MM.1S (cell line): ENCODE data around the gene CAMKK2.

Source experiments
- DNase-seq: peaks from one replicate; pipeline ENCODE4 v3.0.0-alpha.2; 2015
- H2AFZ ChIP-seq: fragments of 300-600 bp; sonication (generic); 2 replicates; pipeline ENCODE4 v1.6.0; 2016; ENCODE audit warnings: antibody characterized with exemption, low read length
- H3F3A ChIP-seq: fragments of 300-600 bp; sonication (generic); 2 replicates; pipeline ENCODE4 v1.6.1; 2016; ENCODE audit warnings: mild to moderate bottlenecking, antibody characterized with exemption, low read length, moderate library complexity, mixed read lengths; ENCODE audit not compliant: insufficient read depth
- H3K27ac ChIP-seq: fragments of 300-600 bp; sonication (generic); 2 replicates; pipeline ENCODE4 v1.5.1; 2016; ENCODE audit warnings: mild to moderate bottlenecking, low read length
- H3K27me3 ChIP-seq: fragments of 300-600 bp; sonication (generic); replicated peaks from 2 replicates; pipeline ENCODE4 v1.6.0; 2016; ENCODE audit warnings: low read length; ENCODE audit not compliant: insufficient read depth
- H3K36me3 ChIP-seq: fragments of 300-600 bp; sonication (generic); replicated peaks from 2 replicates; pipeline ENCODE4 v1.6.1; 2016; ENCODE audit warnings: mild to moderate bottlenecking, low read length, mixed read lengths; ENCODE audit not compliant: insufficient read depth
- H3K4me1 ChIP-seq: fragments of 300-600 bp; sonication (generic); 2 replicates; pipeline ENCODE4 v1.6.1; 2016; ENCODE audit warnings: low read length, mixed read lengths
- H3K4me2 ChIP-seq: fragments of 300-600 bp; sonication (generic); 2 replicates; pipeline ENCODE4 v1.6.0; 2016; ENCODE audit warnings: low read depth, low read length
- H3K4me3 ChIP-seq: fragments of 300-600 bp; sonication (generic); 2 replicates; pipeline ENCODE4 v1.5.1; 2016; ENCODE audit warnings: low read length, mixed read lengths
- H3K79me2 ChIP-seq: fragments of 300-600 bp; sonication (generic); 2 replicates; pipeline ENCODE4 v1.6.1; 2016; ENCODE audit warnings: mixed run types, low read length, mixed read lengths
- H3K9ac ChIP-seq: fragments of 300-600 bp; sonication (generic); 2 replicates; pipeline ENCODE4 v1.6.1; 2016; ENCODE audit warnings: low read length, mixed read lengths
- H3K9me2 ChIP-seq: fragments of 300-600 bp; sonication (generic); replicated peaks from 2 replicates; pipeline ENCODE4 v1.6.1; 2016; ENCODE audit warnings: mild to moderate bottlenecking, low read length, mixed read lengths; ENCODE audit not compliant: insufficient read depth
- H3K9me3 ChIP-seq: fragments of 300-600 bp; sonication (generic); replicated peaks from 2 replicates; pipeline ENCODE4 v1.6.1; 2016; ENCODE audit warnings: mild to moderate bottlenecking, low read length, mixed read lengths; ENCODE audit not compliant: insufficient read depth
- H4K20me1 ChIP-seq: fragments of 300-600 bp; sonication (generic); 2 replicates; pipeline ENCODE4 v1.6.1; 2016; ENCODE audit warnings: mild to moderate bottlenecking, low read length, moderate library complexity, mixed read lengths; ENCODE audit not compliant: insufficient read depth
- CTCF ChIP-seq: fragments of 300-600 bp; sonication (generic); IDR thresholded peaks from 2 replicates; pipeline ENCODE4 v1.5.1; 2016; ENCODE audit warnings: antibody characterized with exemption, low read length, mixed read lengths
- EZH2 ChIP-seq: fragments of 300-600 bp; sonication (generic); optimal IDR thresholded peaks from 2 replicates; pipeline ENCODE3; 2017; ENCODE audit warnings: low read depth, mild to moderate bottlenecking, antibody characterized with exemption, low read length, mixed read lengths
- EZH2phosphoT487 ChIP-seq: fragments of 300-600 bp; sonication (generic); IDR thresholded peaks from 2 replicates; pipeline ENCODE4 v1.6.1; 2018; ENCODE audit warnings: antibody characterized with exemption, low read length

Gene CAMKK2

GRCh38 chr12:121290410-121290809 lies 6.1 kb downstream of the CAMKK2 start:
- Histone ChIP-seq H3F3A (peaks cover 8% of the 10 kb centered on the region; the same call in 1 of the 2 replicates), H3K36me3 (no peaks in the 10 kb centered on the region), H3K9ac (no peak overlapping the region), H4K20me1 (no peaks in the 10 kb centered on the region), H3K4me2 (no peak overlapping the region), H3K4me1 (peaks cover 12% of the 10 kb centered on the region), H3K9me3 (no peaks in the 10 kb centered on the region), H3K27me3 (no peaks in the 10 kb centered on the region), H3K27ac (no peak overlapping the region), H3K9me2 (no peaks in the 10 kb centered on the region), H3K79me2 (peaks cover 73% of the 10 kb centered on the region), H3K4me3 (no peak overlapping the region), H2AFZ (no peak overlapping the region)
- DNase-seq, result no peak
- TF ChIP-seq EZH2 (no peak), CTCF (no peak), EZH2phosphoT487 (no peak)

DNA sequence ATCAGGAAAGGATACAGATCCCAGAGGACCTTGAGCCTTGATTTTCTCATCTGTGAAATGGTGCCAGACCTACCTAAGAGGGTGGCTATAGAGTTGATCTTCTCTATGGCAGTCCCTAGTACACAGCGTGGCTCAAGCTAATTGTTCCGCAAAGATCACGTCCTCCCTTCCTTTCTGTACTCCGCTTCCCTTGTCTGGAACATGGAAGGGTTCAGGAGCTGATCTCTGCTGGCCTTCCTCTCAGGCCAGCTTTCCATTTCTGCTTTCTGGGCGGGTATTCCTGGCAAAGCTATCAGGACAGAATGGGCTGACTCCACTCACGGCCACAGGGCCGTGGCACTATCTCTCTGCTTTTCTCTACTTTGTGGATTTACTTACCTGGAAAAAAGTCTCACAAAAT lies 6.5 kb downstream of the CAMKK2 start:
- Histone ChIP-seq H3K27me3 (no peaks in the 10 kb centered on the region), H3K9me3 (no peaks in the 10 kb centered on the region), H3K4me2 (no peak overlapping the region), H3K9me2 (no peaks in the 10 kb centered on the region), H3K4me1 (peaks cover 12% of the 10 kb centered on the region), H3K79me2 (peaks cover 70% of the 10 kb centered on the region), H2AFZ (no peak overlapping the region), H3K4me3 (no peak overlapping the region), H3K9ac (no peak overlapping the region), H3K27ac (no peak overlapping the region), H3K36me3 (no peaks in the 10 kb centered on the region), H4K20me1 (no peaks in the 10 kb centered on the region), H3F3A (peaks cover 8% of the 10 kb centered on the region; the same call in 1 of the 2 replicates)
- TF ChIP-seq EZH2phosphoT487 (no peak), CTCF (no peak), EZH2 (no peak)
- no peak for DNase-seq

- Histone ChIP-seq H3K36me3 (no peaks in the 10 kb centered on the region), H3K9ac (no peak overlapping the region), H3K9me2 (no peaks in the 10 kb centered on the region), H3K27ac (peak overlapping the region; percentile 18; the same call in 1 of the 2 replicates), H3K4me2 (peak overlapping the region; percentile 65; the same call in 1 of the 2 replicates), H4K20me1 (no peaks in the 10 kb centered on the region), H3K4me1 (peaks cover 12% of the 10 kb centered on the region), H3K9me3 (no peaks in the 10 kb centered on the region), H3K4me3 (no peak overlapping the region), H3K79me2 (peaks cover 61% of the 10 kb centered on the region), H2AFZ (no peak overlapping the region), H3K27me3 (no peaks in the 10 kb centered on the region), H3F3A (peaks cover 8% of the 10 kb centered on the region; the same call in 1 of the 2 replicates)
- DNase-seq, result no peak
- TF ChIP-seq EZH2phosphoT487 (no peak), CTCF (no peak), EZH2 (no peak)
These were observed 7.5 kb downstream of the CAMKK2 start for GRCh38 chr12:121288986-121289385.
